Measurements from ENCODE around the gene ZFYVE28. TPM values are rescaled to one million over a fixed set of nuclear protein-coding genes. Genes with fewer than 3 reads are reported as not detected.
A peak's percentile ranks its signal among the peaks of the same experiment; 100 is the strongest.

ZFYVE28 gene
- total RNA-seq, 2 donors from 2014 or later, result 5.7 to 16.8 TPM

GRCh38 chr4:2418650-2419571 lies 466 bp upstream of the ZFYVE28 start, which contains the start of gene CFAP99:
TSS of gene CFAP99 (plus strand) at chr4:2418955.
- WGBS, 2 donors, result 0 to 1% methylated on average over 26 to 83 of the region's 94 CpGs
- Histone ChIP-seq H3K36me3 (replicated peaks in 1 of 2; ENCODE audit: insufficient read depth in 1 of 2, low read depth in 2 of 2) (no peaks in the 10 kb centered on the region), H3K27ac (peak within 1 kb of the TSS in 3 of 4 donors; percentile 33 to 79 (median 77)), H3K4me1 (peaks cover 30% of the 10 kb centered on the region), H3K4me3 (peak within 1 kb of the TSS in 1 of 2 donors; percentile 34), H3K9me3 (no peaks in the 10 kb centered on the region), H3K27me3 (no peaks in the 10 kb centered on the region)
- ATAC-seq (peak; percentile 95), DNase-seq (peak; percentile 99)
- TF ChIP-seq CTCF (IDR thresholded peaks at IDR 0.05) (peak in 4 of 7 experiments; percentile 13 to 52 (median 33)), POLR2A (IDR thresholded peaks at IDR 0.05) (peak in 2 of 3 donors; percentile 44 to 54)
- intact Hi-C loops (cut with DNase I), result no loop called here

- Histone ChIP-seq H3K9me3 (no peaks in the 10 kb centered on the region), H3K4me3 (no peak overlapping the region), H3K27ac (no peak overlapping the region), H3K4me1 (peaks cover 46% of the 10 kb centered on the region), H3K27me3 (no peaks in the 10 kb centered on the region), H3K36me3 (replicated peaks in 1 of 2; ENCODE audit: insufficient read depth in 1 of 2, low read depth in 2 of 2) (no peaks in the 10 kb centered on the region)
- intact Hi-C loops (cut with DNase I), result no loop called here
- ATAC-seq (no peak), DNase-seq (no peak)
- TF ChIP-seq POLR2A (IDR thresholded peaks at IDR 0.05) (no peak), CTCF (IDR thresholded peaks at IDR 0.05) (no peak)
- WGBS, 2 donors, result 0 to 1% methylated on average over 14 to 35 of the region's 61 CpGs
These were observed 1.1 kb downstream of the ZFYVE28 start for GRCh38 chr4:2417226-2417764.

- intact Hi-C loops (cut with DNase I), result no loop called here
- Histone ChIP-seq H3K4me1 (peaks cover 46% of the 10 kb centered on the region), H3K27ac (peak overlapping the region in 1 of 4 donors; percentile 14)
These were observed 1.8 kb downstream of the ZFYVE28 start for GRCh38 chr4:2416564-2417225.

More at GRCh38 chr4:2416564-2417225, 1.8 kb downstream of the ZFYVE28 start:
- ATAC-seq (no peak), DNase-seq (no peak)
- WGBS, 2 donors, result 25 to 72% methylated on average over 27 to 55 of the region's 55 CpGs
- Histone ChIP-seq H3K9me3 (no peaks in the 10 kb centered on the region), H3K36me3 (replicated peaks in 1 of 2; ENCODE audit: insufficient read depth in 1 of 2, low read depth in 2 of 2) (no peaks in the 10 kb centered on the region), H3K4me3 (no peak overlapping the region), H3K27me3 (no peaks in the 10 kb centered on the region)
- no peak for TF ChIP-seq CTCF (IDR thresholded peaks at IDR 0.05)
- no peak for TF ChIP-seq POLR2A (IDR thresholded peaks at IDR 0.05)

Data from body of pancreas (tissue), 4 donors.